RPMI8226 (cell line): ENCODE measurements around the gene TYMP.
"Not testable (repeated sequence)": the region's sequence is repeated elsewhere in the genome, so short reads cannot be mapped to it uniquely, and the experiment has no call there.

Experiments
- DNase-seq: peaks from one replicate; pipeline ENCODE4 v3.0.0-alpha.2; 2015

The TYMP gene

DNA sequence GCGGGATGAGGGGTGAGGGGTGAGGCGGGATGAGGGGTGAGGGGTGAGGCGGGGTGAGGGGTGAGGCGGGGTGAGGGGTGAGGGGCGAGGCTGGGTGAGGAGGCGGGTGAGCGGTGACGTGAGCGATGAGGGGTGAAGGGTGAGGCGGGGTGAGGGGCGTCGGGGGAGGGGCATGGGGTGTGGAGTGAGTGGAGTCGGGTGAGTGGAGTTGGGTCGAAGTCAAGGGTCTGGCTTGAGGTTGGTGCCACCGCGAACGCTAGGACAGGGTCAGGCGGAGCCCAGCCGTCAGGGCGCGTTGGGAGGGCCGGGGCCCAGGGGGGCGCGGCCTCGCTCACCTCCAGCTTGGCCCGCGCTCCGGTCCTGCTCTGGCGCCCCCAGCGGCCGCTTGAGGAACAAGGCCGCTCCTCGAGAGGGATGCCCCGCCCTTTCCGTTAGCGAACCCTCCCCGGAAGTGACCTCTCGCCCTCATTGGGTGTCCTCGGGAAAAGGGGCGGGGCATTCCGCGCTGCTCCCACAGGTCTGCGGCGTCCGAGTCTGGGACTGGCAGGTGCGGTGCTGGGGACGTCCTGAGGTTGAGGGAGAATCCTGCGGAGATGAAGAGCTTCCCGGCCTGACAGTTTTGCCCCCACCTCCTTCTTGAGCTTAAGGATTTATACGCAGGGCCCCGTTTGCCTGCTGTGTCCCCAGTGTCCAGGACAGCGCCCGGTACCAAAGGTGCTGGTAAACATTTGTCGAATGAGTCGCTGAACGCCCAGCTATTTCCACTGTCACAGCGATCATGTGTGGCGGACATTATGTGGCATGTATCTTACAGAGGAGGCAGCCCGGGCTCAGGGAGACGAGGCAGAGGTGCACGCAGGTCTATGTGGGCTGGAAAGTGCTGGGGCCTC, 33.0 kb upstream of the TYMP start, which contains the start of gene SYCE3:
Gene SYCE3, minus strand, starts transcription at position 397 of the 890 bp plus-strand sequence. CDS start 6,514 bp downstream, outside the sequence.
- DNase-seq = peak; percentile 99

DNA sequence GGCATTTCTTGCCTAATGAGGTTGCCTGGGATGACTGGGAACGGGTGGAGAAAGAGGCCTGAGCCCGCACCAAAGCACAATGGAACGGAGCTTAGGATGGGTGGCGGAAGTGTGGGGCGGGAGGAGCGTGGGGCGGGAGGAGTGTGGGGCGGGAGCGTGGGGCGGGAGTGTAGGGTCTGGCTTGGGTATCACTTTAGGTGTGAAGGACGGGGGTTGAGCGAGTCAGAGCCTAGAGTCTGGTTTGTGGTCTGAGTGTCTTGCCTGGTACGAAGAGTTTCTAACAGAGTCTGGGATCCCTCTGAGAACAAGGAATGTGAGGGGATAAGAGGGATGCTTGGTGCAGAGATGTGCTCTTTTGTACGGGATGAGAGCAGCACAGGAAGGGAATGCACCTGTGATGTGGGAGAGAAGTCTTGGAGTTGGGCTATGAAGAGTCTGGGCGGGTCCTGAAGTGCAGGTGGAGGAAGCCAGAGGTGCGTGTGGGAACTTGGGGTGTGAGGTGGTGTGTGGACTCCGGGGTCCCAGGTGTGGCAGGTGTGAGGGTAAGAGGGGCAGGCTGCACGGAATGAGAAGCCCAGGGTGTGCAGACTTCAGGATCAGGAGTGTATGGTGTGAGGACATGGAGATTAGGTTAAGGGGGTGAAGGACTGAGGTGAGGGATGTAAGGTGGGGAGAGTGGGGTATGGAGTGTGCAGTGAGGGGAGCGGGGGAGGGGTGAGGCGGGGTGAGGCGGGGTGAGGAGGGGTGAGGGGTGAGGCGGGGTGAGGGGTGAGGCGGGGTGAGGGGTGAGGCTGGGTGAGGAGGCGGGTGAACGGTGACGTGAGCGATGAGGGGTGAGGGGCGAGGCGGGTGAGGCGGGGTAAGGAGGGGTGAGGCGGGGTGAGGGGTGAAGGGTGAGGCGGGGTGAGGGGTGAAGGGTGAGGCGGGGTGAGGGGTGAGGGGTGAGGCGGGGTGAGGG, 31.9 kb upstream of the TYMP start:
- DNase-seq = no peak

GRCh38 chr22:50560034-50560433, 30.2 kb upstream of the TYMP start:
- DNase-seq = no peak

- no peak for DNase-seq
Observed at GRCh38 chr22:50556703-50557102, 26.9 kb upstream of the TYMP start.

GRCh38 chr22:50553310-50553709, 23.5 kb upstream of the TYMP start:
- no peak for DNase-seq

DNA sequence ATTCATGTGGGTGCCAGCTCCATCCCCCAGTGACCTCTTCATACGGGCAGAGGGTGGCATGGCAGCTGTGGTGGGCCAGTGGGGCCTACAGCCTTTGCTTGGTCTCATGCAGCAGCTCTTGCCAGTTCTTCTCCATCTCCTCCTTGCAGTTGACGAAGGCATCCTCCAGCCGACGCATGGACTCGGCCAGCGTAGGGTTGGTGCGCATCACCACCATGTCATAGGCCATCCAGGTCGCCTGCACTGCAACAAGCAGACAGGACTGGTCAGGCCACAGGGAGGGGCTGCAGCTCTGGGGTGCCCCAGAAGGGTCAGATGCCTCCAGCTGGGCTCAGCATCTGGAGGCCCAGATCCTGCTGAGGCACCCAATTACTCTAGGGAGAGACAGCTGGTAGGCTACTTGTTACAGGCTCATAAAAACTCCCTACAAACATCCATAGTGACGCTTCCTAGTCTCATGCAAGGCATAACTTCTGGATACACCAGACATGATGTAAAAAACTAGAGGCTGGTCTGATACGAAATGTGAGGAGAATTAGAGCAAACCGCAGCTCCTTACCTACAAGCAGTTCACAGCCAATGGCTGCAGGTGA, 21.4 kb upstream of the TYMP start:
- no peak for DNase-seq

- DNase-seq = no peak
Observed at GRCh38 chr22:50550395-50550794, 20.6 kb upstream of the TYMP start.

GRCh38 chr22:50548921-50549790, 19.3 kb upstream of the TYMP start:
- no peak for DNase-seq

DNA sequence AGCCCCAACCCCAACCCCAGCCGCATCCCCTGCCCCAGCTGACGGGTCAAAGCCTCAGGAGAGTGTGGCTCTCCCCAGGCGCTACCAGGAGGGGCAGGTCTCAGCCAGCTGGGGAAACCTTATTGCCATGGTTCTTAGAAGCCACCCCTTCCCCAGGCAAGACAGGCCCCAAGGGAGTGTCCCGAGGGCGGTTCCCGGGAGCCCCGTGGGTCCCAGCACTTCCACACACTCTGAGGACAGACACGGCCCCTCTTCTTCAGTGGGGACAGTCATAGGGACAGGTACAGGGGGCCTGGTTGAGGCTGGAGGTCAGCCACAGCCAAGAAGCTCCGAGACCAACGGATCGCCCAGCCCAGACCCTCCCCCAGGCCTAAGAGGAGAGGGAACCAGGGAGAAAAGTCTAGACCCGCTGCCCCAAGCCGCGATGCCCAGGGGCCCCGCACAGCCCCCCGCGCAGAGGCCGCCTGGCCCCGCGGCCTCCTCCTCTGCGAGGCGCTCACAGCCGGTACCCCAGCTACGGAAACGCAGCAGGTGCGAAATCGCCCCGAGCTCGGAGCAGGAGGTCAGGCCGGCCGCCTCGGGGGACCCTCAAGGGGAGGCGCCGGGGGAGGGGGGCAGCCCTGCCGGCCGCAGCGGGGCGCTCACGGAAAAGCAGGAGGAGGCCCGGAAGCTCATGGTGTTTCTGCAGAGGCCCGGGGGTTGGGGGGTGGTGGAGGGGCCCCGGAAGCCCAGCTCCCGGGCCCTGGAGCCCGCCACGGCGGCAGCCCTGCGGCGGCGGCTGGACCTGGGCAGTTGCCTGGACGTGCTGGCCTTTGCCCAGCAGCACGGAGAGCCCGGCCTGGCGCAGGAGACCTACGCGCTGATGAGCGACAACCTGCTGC, 18.5 kb upstream of the TYMP start:
- no peak for DNase-seq

DNA sequence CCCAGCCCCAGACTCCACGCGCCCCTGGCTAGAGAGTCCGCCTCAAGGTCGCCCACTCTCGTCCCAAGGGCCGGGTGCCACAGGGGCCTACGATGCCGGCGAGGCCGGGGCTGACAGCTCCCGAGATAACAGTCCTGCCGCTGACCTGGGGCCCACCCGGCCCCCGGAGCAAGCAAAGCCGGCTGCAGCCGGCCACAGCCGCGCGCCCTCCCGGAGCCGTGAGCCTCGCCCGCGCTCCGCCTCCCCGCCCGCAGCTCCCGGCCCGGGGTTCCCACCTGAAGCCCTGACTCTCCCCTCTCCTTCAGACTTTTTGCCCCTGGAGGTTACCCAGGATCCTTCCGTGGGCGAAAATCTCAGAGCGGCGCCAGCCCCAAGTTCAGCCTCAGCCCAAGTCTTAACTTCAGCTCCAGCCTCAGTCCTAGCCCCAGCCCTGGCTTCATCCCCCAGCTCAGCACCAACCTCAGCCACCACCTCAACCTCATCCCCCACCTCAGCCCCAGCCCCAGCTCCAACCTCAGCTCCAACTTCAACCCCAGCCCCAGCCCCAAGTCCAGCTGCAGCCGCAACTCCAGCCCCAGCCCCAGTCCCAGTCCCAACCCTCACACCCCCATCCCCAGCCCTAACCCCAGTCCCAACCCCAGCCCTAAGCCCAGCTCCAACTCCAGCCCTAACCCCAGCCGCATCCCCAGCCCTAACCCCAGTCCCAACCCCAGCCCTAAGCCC, 17.6 kb upstream of the TYMP start:
- DNase-seq = no peak

GRCh38 chr22:50546326-50547262, 16.8 kb upstream of the TYMP start:
- DNase-seq = no peak

GRCh38 chr22:50545522-50546325, 15.9 kb upstream of the TYMP start, which contains the start of gene KLHDC7B:
TSS of gene KLHDC7B (plus strand) at chr22:50545899. CDS start at chr22:50546244, 345 bp downstream.
- DNase-seq = no peak

GRCh38 chr22:50544746-50545253, 15.0 kb upstream of the TYMP start:
- peak; percentile 20 for DNase-seq

DNA sequence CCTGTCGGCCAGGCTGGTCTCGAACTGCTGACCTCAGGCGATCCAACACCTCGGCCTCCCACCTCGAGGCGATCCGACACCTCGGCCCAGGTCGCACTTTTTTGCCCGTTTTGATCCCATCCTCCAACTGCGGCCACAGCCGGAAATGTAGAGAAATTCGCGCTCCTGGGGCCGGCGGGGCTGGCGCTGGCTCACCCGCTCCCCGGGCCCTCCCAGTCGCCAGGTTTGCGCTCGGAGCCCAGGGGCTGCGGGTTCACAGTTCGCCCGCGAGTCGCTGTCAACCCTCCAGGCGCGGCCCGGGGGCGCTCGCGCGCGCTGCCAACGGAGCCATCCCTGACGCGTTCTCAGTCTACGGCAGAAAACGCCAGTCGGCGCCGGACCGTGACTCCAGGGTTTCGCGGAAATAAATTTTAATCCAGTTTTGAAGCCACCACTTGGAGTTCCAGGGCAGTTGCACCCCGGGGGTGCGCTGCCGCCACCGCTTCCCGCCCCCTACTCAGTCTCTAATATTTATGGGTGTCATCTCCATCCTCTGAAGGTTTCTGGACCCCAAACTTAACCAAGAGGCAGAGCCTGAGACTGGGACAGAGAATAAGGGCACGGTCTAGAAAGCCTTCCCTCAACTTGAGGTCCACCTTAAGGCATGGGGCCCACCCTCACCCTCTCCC, 14.4 kb upstream of the TYMP start:
- DNase-seq = peak; percentile 92

DNA sequence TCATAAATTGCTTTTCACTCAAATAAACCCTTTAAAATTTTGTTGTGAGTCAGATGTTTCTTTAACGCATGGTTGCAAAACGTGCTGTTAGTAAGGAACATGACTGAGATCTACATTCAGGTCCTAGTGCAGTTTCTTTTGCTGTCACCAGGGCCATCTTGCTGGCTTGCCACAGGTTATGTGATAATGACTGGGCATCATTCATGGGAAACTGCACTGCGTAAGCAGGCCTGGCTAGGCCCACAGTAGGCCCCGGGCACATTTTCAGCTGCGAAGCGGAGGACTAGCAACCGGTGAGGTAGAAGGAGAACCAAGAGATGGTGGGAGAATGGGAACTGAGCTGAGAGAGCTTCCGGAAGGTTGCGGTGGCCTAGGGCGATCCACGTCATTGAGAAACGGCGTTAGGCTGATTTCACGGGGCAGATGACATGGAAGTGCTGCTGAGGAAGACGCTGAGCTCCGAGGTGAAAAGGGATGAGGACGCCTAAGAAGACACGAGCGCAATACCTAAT, 12.7 kb upstream of the TYMP start:
- DNase-seq = no peak

DNA sequence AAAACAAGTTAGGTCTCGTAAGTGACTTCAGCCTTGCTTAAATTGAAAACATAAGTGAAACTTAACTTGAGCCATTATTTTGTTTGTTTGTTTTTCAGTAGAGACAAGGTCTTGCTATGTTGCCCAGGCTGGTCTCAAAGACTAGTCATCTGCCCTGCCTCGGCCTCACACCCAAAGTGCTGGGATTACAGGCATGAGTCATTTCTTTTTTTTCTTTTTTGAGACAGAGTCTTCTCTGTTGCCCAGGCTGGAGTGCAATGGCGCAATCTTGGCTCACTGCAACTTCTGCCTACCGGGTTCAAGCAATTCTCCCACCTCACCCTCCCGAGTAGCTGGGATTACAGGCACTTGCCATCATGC, 11.8 kb upstream of the TYMP start:
- not testable (repeated sequence) for DNase-seq

DNA sequence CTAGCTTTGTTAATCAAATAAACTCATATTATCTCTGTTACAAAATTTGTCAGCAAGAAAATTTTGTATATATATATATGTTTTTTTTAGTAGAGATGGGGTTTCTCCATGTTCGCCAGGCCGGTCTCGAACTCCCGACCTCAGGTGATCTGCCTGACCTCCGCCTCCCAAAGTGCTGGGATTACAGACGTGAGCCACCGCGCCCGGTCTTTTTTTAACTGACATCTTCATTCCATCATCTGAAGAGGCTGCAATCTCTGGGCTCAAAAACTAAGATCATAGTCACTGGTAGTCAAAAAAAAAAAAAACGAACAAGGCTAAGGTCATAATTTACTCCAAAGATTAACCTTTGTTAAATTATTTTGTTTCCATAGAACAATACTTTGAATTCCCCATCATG, 10.6 kb upstream of the TYMP start:
- no peak for DNase-seq
